Cardiac fibroblast (primary cell): ENCODE measurements around the gene TP53I3.

ENCODE experiments used
- DNase-seq, 2 donors: peaks; one replicate each; pipeline versions ENCODE4 v3.0.0 to v3.0.0-alpha.2; 2010; ENCODE audit warnings: low read depth in 2 of 2
- H3K4me3 ChIP-seq, 2 donors: replicated peaks in 1 of 2; 1 replicate in 1 of 2; 2 replicates in 1 of 2; pipeline ENCODE4 v1.5.1; 2011; ENCODE audit warnings: low read depth in 2 of 2, low read length in 2 of 2, mild to moderate bottlenecking in 2 of 2, moderate library complexity in 1 of 2
- TF ChIP-seq, protein P1 (sequence below): IDR thresholded peaks from one replicate; pipeline ENCODE4 v1.5.1; 2011; ENCODE audit warnings: low read depth, mild to moderate bottlenecking, low read length, inconsistent platforms

Gene TP53I3, protein sequence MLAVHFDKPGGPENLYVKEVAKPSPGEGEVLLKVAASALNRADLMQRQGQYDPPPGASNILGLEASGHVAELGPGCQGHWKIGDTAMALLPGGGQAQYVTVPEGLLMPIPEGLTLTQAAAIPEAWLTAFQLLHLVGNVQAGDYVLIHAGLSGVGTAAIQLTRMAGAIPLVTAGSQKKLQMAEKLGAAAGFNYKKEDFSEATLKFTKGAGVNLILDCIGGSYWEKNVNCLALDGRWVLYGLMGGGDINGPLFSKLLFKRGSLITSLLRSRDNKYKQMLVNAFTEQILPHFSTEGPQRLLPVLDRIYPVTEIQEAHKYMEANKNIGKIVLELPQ

DNA sequence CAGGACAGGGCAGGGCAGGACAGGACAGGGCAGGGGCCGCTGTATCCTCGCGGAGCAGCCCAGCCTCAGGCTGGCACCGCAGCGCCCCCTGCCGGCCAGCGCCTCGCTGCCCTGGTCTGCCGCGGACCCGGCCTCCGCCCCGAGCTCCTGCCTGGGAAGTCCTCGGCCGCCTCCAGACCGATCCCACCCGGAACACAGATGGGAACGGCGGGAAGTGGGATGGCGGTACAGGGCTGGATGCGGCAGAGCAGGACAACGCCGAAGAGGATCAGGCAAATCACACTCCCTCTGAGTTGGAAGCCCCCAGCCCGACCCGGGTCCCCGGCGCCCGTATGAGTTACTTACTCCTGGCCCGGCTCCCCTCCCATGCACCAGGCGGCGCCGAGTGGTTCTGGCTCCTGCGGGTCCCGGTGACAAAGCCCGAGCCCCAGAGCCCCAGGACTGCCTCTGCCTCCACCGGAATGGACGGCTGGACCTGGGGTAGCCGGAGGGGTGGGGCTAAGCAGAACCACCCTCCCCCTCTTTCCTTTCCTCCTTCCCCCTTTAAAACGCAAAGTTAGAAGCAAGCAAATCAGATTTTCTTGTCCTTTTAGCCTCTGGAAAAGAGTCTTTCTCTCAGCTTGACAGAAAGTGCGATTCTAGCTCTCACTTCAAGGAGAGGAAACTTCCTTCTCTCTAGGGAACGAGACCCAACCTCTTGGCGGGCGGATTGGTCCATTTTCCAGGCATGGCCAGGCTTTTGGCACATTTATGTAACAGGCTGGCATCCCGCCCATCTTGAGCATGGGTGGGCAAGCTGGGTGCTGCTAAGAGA is at the start of gene TP53I3:
TP53I3 (minus strand) TSS at position 449 of the 814 bp plus-strand sequence. CDS start 508 bp downstream, outside the sequence.
- TF ChIP-seq, protein P1, sequence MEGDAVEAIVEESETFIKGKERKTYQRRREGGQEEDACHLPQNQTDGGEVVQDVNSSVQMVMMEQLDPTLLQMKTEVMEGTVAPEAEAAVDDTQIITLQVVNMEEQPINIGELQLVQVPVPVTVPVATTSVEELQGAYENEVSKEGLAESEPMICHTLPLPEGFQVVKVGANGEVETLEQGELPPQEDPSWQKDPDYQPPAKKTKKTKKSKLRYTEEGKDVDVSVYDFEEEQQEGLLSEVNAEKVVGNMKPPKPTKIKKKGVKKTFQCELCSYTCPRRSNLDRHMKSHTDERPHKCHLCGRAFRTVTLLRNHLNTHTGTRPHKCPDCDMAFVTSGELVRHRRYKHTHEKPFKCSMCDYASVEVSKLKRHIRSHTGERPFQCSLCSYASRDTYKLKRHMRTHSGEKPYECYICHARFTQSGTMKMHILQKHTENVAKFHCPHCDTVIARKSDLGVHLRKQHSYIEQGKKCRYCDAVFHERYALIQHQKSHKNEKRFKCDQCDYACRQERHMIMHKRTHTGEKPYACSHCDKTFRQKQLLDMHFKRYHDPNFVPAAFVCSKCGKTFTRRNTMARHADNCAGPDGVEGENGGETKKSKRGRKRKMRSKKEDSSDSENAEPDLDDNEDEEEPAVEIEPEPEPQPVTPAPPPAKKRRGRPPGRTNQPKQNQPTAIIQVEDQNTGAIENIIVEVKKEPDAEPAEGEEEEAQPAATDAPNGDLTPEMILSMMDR = peak; percentile 28
- H3K4me3 ChIP-seq = peak within 1 kb of the TSS; percentile 69 to 73
- DNase-seq = peak; percentile 91 to 94

DNA sequence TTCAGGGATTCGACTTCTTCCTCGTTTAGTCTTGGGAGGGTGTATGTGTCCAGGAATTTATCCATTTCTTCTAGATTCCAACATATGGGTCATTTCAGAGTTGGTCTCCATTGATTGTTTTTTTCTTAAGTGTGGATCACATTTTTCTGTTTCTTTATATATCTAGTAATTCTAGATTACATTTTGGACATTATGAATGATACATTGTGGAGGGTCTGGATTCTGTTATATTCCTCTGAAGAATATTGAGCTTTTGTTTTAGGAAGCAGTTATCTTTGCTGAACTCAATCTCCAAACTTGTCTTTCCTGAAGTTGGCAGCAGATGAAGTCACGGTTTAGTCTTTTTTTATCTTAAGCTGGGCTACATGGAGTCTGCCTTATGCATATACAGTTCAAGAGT is 47.9 kb upstream of the TP53I3 start:
- no peak for DNase-seq
- TF ChIP-seq, protein P1 = no peak
- no peak overlapping the region for H3K4me3 ChIP-seq

DNA sequence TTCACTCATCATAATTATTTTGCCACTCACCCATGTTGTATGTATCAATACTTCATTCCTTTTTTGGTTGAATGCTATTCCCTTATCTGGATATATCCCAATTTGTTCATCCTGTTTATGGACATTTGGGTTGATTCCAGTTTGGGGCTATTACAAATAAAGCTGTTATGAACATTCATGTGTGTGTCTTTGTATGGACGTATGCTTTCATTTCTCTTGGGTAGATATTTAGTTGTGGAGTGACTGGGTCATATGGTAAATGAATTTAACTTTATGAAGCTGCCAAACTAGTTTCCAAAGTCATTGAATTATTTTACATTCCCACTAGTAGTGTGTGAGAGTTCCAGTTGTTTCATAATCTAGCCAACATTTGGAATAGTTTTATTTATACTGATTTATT is 41.3 kb upstream of the TP53I3 start:
- TF ChIP-seq, protein P1 = no peak
- no peak for DNase-seq
- no peak overlapping the region for H3K4me3 ChIP-seq

DNA sequence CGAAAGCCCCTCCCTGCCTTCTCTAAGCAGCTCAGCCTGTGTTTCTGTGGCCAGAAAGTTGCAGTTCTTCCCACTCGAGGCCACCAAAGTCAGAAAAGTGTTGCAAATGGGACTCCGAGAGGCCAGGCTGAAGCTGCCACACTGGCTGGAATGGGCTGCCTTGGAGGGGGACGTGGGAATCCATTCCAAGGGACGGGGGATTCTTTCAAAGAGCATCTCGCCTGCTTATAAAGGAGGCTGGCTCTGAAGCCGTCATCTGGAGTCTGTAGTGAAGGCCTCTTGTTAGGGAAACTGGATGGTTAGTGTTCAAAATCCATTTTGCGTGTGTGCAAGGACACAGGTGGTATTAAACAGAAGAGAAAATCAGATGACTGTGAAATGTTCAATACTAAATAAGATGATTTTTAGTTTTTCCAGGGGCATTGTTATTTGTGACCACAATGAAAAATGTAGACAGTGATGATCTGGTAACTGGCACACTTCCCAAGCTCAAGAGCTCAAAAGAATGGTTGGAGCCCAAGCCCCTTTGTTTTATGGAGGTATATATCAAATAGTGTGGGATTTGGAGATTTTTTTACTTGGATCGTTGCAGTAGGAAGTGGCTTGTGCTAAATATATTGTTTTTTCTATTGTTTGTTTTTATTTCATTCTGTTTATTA is 39.4 kb upstream of the TP53I3 start:
- H3K4me3 ChIP-seq = peak overlapping the region; percentile 78 to 89
- TF ChIP-seq, protein P1 = no peak
- DNase-seq = peak in 1 of 2 donors; percentile 62

DNA sequence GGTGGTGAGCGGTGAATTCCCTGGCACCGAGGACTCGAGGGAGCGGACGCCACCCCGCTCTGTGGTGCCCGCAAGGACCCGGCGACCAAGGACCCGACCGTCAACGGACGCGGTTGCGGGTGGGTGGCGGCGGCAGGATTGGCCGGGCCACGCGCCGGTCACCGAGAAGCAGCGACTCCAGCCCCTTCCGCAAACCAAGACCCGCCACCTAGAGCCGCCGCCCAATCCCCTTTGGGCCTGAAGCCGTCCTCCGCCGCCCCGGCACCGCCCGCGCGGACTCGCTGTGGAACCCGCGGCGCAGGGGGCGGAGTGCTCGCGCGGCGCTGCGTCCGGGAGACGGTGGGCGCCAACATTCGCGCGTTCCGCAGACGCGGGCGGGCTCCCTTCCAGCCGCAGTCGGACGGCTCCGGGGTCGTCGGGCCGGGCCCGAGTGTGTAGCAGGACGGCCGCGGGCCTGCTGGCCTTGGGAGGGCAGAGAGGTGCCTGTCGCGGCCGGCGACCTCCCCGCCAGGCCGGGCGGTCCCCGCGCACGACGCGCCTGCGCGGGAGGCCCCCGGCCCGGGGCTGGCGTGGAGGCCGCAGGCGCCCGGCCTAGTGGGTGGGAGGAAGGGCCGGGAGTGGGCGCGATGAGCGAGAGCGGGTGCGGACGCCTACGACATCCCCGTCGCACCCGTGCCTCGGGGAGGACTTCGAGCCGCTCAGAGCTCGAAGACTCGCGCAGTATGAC is 38.7 kb upstream of the TP53I3 start, which contains the start of the genes FAM228B and PFN4:
FAM228B (plus strand) TSS at position 275 of the 727 bp plus-strand sequence. CDS start 893 bp downstream, outside the sequence.
PFN4 (minus strand) TSS at position 140 of the 727 bp plus-strand sequence. CDS start 799 bp downstream, outside the sequence.
- peak; percentile 76 to 90 for DNase-seq
- TF ChIP-seq, protein P1 = no peak
- peak within 1 kb of the TSS; percentile 78 to 89 for H3K4me3 ChIP-seq
